Stimulated activated CD8-positive, alpha-beta memory T cell treated with anti-CD3 and anti-CD28 coated beads, Interleukin-4, amount 100 ng/mL, for 24 hours (primary cell): ENCODE data around the gene CCDC92B.

Experiments
- DNase-seq: peaks from one replicate; pipeline ENCODE4 v3.0.0-alpha.2; 2020; ENCODE audit warnings: low read depth

Gene CCDC92B

GRCh38 chr17:2721603-2722002 lies 27.8 kb downstream of the CCDC92B start:
- DNase-seq = no peak

GRCh38 chr17:2719861-2720260 lies 29.6 kb downstream of the CCDC92B start:
- no peak for DNase-seq

GRCh38 chr17:2718150-2718938 lies 31.1 kb downstream of the CCDC92B start:
- no peak for DNase-seq

GRCh38 chr17:2716649-2717048 lies 32.8 kb downstream of the CCDC92B start:
- DNase-seq = no peak

- no peak for DNase-seq
Measured at GRCh38 chr17:2713881-2714280, 35.6 kb downstream of the CCDC92B start.

- no peak for DNase-seq
Measured at GRCh38 chr17:2712300-2713043, 37.0 kb downstream of the CCDC92B start.

- peak; percentile 96 for DNase-seq
Measured at GRCh38 chr17:2711608-2712299, 37.7 kb downstream of the CCDC92B start, which contains the start of gene CLUH. Gene CLUH (minus strand): TSS chr17:2711764. CDS start chr17:2711661, 103 bp downstream.

- DNase-seq = no peak
Measured at GRCh38 chr17:2710803-2711607, 38.4 kb downstream of the CCDC92B start.

- no peak for DNase-seq
Measured at GRCh38 chr17:2710071-2710802, 39.2 kb downstream of the CCDC92B start.

GRCh38 chr17:2709183-2709661 lies 40.2 kb downstream of the CCDC92B start:
- DNase-seq = no peak

- no peak for DNase-seq
Measured at GRCh38 chr17:2708585-2709182, 40.8 kb downstream of the CCDC92B start.

GRCh38 chr17:2707721-2708584 lies 41.5 kb downstream of the CCDC92B start:
- no peak for DNase-seq

- DNase-seq = no peak
Measured at GRCh38 chr17:2706911-2707510, 42.4 kb downstream of the CCDC92B start.

- no peak for DNase-seq
Measured at GRCh38 chr17:2705888-2706795, 43.3 kb downstream of the CCDC92B start.

GRCh38 chr17:2705263-2705662 lies 44.2 kb downstream of the CCDC92B start:
- DNase-seq = no peak

- DNase-seq = no peak
Measured at GRCh38 chr17:2704890-2705248, 44.6 kb downstream of the CCDC92B start.

- no peak for DNase-seq
Measured at GRCh38 chr17:2704031-2704889, 45.2 kb downstream of the CCDC92B start.
